Stimulated activated CD4-positive, alpha-beta T cell treated with anti-CD3 and anti-CD28 coated beads, Interleukin-1b, Interleukin-23, amount 100 ng/mL, for 24 hours (primary cell): Measurements from ENCODE around the gene ALDH1B1.

Experiments
- DNase-seq, 4 experiments: peaks; one replicate each; pipeline ENCODE4 v3.0.0-alpha.2; 2020; ENCODE audit warnings: low read depth in 4 of 4, low spot score in 1 of 4

Gene ALDH1B1

GRCh38 chr9:38413283-38413682 lies 20.8 kb downstream of the ALDH1B1 start:
- DNase-seq = no peak

- no peak for DNase-seq
These were observed 21.7 kb downstream of the ALDH1B1 start for GRCh38 chr9:38414040-38414723.

- DNase-seq = no peak
These were observed 23.4 kb downstream of the ALDH1B1 start for GRCh38 chr9:38415856-38416255.

DNA sequence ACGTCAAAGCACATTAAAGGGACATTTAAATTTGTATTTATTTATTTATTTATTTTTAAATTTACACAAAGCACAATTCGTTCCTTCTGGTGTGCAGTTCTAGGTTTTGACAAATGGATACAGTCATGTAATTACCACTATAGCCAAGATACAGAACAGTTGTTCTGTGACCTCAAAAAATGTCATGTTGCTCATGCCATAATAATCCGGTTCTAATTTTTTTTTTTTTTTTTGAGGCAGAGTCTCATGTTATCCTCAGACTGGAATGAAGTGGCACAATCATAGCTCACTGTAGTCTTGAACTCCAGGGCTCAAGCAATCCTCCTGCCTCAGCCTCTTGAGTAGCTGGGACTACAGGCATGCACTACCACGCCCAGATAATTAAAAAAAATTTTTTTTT lies 24.0 kb downstream of the ALDH1B1 start:
- no peak for DNase-seq

- no peak for DNase-seq
These were observed 24.8 kb downstream of the ALDH1B1 start for GRCh38 chr9:38417003-38417945.

GRCh38 chr9:38418366-38418765 lies 25.9 kb downstream of the ALDH1B1 start:
- no peak for DNase-seq

DNA sequence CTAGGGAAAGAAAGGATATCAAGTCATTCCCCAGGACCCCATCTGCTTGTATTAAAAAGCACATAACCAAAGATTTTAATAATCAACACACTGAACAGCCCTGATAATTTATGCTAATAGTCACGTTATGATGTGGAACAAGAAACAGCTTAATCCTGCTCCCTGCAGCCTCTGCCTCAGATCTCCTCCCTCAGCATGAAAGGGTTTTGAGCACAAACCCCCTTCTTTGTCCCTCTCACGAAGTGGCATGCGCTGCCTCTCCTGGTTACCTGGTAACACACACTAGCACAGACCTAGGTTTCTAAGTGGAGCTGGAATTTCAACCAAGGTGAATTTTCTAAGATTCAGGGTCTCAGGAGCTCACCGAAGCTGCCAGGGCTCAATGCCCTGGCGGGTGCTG lies 26.7 kb downstream of the ALDH1B1 start:
- DNase-seq = no peak

GRCh38 chr9:38421498-38422211 lies 29.2 kb downstream of the ALDH1B1 start:
- no peak for DNase-seq

DNA sequence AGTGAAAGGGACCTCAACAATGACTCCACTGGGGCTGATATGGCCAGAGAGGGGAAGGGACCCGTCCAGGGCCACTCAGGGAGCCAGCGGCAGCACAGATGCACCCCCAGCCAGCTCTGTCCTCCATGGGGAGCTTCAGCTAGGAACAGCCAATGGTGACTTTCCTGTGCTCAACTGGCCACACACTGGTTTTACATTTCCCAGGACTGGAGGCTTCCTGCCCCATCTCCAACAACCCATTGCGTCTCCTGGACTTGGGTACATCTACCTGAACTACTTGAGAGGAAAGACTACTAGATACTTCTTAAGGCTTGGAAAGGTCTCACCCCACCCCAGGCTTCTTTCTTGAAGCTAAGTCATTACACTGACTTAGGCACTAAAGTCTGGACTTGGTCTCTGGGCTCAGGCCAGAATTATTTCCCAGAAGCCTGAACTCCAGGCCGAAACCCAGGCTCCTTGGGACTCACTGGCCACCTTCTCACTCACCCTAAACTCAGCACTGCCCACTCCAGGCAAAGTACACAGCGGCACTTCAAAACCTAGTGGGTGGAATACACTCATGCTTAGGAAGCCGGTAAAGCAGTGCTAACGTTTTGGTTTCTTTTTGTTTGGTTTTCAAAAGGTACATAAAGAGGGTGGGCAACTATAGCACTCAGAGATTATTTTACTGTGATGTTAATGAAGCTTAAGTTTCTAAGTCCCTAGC lies 30.2 kb downstream of the ALDH1B1 start:
- DNase-seq = no peak

DNA sequence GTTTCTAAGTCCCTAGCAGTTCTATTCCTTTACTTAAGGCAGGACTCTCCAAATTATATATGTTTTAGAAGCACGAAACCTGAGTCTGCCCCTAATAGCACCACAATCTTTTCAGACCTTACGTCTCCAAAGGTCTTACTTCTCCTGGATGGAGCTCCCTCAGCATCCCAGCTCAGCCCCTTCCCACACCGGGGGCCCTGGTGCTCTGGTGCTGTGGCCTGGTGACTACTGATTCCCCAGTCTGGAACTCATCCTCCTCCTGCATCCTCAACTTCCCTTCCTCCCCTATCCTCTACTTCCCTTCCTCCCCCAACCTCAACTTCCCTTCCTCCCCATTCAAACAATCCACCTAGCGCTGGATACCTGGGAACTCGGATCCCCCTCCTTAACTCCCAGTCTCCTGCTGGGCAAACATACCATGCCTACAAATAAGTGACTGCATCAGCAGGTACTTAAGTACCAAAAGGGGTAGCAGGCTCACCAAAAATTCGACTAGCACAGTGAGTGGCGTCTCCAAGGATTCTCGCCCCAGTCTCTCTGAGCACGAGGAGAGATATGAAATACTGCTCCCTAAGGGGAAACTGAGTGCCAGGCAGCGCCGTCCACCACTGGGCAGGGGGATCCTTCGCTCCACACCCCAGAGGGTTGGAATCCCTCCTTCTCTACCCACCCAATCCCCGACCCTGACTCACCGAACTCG lies 30.9 kb downstream of the ALDH1B1 start:
- DNase-seq = no peak

GRCh38 chr9:38423973-38424843 lies 31.7 kb downstream of the ALDH1B1 start, which contains the start of gene IGFBPL1:
IGFBPL1 (minus strand) TSS chr9:38424454; CDS start chr9:38424424, 30 bp downstream.
- DNase-seq = no peak

DNA sequence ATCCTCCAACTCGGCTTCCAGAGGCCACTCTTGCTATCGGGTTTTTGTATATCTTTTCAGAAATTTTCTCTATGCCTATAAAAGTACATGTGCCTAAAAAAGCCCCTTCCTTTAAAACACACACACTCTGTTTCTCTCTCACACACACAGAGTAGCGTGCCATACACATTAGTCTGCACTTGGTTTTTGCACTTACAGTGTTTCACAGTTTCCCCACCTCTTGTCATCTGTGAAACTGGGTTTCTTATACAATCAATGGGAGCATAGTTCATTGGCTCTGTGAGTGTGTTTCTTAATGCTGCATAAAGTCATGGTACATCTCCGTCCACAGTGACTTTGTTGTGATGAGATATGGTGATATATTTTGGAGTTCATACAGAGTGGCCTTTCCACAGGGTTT lies 32.4 kb downstream of the ALDH1B1 start:
- no peak for DNase-seq

DNA sequence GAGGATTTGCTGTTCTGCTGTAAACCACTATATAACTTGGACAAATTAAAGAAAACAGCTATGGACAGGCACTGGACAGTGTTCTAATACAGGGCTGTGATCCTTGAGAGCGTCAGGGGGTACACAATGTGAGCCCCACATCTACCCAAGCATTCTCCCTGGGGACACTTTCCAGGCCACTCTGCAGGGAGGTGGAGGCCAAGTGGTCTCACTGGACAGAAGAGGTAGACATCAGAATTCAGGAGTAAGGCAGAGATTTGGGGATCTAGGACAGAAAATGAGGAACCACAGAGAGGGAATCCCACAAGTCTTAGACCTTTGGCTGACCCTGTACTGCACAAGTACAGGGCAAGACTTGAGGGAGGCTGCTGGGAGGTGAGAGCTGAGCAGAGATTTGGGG lies 35.6 kb downstream of the ALDH1B1 start:
- DNase-seq = no peak

DNA sequence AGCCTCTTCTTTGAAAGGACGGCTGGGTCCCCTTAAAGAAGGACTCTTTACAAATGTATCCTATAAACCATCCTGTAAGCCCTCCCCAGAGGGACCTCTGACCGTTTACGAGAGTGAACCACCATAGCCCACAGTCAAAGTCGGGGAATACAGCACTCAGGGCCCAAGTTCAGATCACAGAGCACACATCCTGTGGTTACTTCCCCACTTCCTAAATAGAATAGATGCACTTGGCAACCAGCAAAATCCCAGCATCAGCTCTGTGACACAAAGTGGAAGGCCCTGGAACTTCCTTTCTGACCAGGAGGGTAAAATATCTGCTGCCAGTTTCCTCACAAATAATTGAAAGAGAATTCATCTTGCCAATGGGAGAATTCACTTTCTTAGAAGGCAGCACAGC lies 38.6 kb downstream of the ALDH1B1 start:
- no peak for DNase-seq

DNA sequence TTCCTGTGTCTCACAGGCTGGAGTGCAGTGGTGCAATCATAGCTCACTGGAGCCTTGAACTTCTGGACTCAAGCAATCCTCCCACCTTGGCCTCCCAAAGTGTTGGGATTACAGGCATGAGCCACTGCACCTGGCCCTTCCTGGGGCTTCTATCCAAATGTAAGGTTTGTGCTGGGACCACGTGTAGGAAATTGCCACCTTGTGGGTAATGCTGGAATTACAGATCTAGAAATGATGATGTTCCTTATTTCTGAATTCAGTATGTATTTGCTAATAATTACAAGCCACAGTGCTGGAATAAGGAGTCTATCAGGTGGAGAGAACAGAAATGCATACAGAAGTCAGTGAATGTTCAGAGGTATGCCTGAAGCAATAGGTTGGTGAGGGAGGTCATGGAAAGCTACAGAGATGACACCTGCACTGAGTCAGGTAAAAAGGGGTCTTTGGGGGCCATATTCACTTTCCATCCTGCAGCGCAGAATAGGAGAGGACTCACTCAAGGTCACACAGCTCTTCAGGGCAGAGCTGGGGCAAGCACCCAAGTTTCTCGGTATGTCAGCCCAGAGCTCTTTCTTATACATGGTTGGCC lies 40.5 kb downstream of the ALDH1B1 start:
- no peak for DNase-seq

GRCh38 chr9:38434365-38434764 lies 41.9 kb downstream of the ALDH1B1 start:
- DNase-seq = no peak

GRCh38 chr9:38434853-38435252 lies 42.4 kb downstream of the ALDH1B1 start:
- DNase-seq = no peak

DNA sequence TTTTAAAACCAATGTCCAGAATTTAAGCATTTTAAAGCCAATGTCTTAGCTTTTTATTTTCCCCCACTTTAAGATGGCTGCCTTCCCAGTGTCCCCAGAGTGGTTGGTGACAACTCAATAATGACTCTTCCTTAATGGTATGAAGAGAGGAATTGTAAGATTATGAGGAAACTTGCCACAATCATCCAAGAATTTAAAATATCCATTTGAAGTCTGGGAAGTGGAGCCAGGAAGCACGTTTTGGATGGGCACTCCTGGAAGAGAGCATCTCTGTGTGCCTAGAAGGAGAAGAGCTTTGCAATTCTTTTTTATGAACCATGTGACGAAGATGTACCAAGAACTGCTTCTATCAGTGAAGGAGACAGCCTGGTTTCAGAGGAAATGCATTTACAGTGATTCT lies 43.0 kb downstream of the ALDH1B1 start:
- no peak for DNase-seq

GRCh38 chr9:38436708-38437107 lies 44.2 kb downstream of the ALDH1B1 start:
- DNase-seq = no peak
